ENCODE measurements around the gene SYNE1.
"Not testable (repeated sequence)": the region's sequence is repeated elsewhere in the genome, so short reads cannot be mapped to it uniquely, and the experiment has no call there.

Gene SYNE1

GRCh38 chr6:152631376-152631775 is 5.8 kb downstream of the SYNE1 start:
- DNase-seq (ENCODE audit: low read depth in 2 of 2, low spot score in 1 of 2): no peak

- no peak for DNase-seq (ENCODE audit: low read depth in 2 of 2, low spot score in 1 of 2)
These were observed 6.3 kb downstream of the SYNE1 start for GRCh38 chr6:152630832-152631231.

- DNase-seq (ENCODE audit: low read depth in 2 of 2, low spot score in 1 of 2): no peak
These were observed 11.9 kb downstream of the SYNE1 start for GRCh38 chr6:152625213-152625612.

GRCh38 chr6:152614776-152615175 is 22.4 kb downstream of the SYNE1 start:
- DNase-seq (ENCODE audit: low read depth in 2 of 2, low spot score in 1 of 2): not testable (repeated sequence)

- no peak for DNase-seq (ENCODE audit: low read depth in 2 of 2, low spot score in 1 of 2)
These were observed 28.0 kb downstream of the SYNE1 start for GRCh38 chr6:152609125-152609670.

GRCh38 chr6:152605941-152606340 is 31.2 kb downstream of the SYNE1 start:
- no peak for DNase-seq (ENCODE audit: low read depth in 2 of 2, low spot score in 1 of 2)

GRCh38 chr6:152605342-152605741 is 31.8 kb downstream of the SYNE1 start:
- DNase-seq (ENCODE audit: low read depth in 2 of 2, low spot score in 1 of 2): no peak

- DNase-seq (ENCODE audit: low read depth in 2 of 2, low spot score in 1 of 2): no peak
These were observed 33.3 kb downstream of the SYNE1 start for GRCh38 chr6:152603911-152604310.

GRCh38 chr6:152600022-152600421 is 37.1 kb downstream of the SYNE1 start:
- no peak for DNase-seq (ENCODE audit: low read depth in 2 of 2, low spot score in 1 of 2)

- no peak for DNase-seq (ENCODE audit: low read depth in 2 of 2, low spot score in 1 of 2)
These were observed 38.1 kb downstream of the SYNE1 start for GRCh38 chr6:152598901-152599537.

GRCh38 chr6:152598421-152598820 is 38.7 kb downstream of the SYNE1 start:
- no peak for DNase-seq (ENCODE audit: low read depth in 2 of 2, low spot score in 1 of 2)

GRCh38 chr6:152596726-152597125 is 40.4 kb downstream of the SYNE1 start:
- no peak for DNase-seq (ENCODE audit: low read depth in 2 of 2, low spot score in 1 of 2)

GRCh38 chr6:152595499-152595898 is 41.7 kb downstream of the SYNE1 start:
- DNase-seq (ENCODE audit: low read depth in 2 of 2, low spot score in 1 of 2): no peak

- no peak for DNase-seq (ENCODE audit: low read depth in 2 of 2, low spot score in 1 of 2)
These were observed 42.5 kb downstream of the SYNE1 start for GRCh38 chr6:152594701-152595100.

- DNase-seq (ENCODE audit: low read depth in 2 of 2, low spot score in 1 of 2): no peak
These were observed 48.7 kb downstream of the SYNE1 start for GRCh38 chr6:152588456-152588855.

GRCh38 chr6:152587473-152587872 is 49.7 kb downstream of the SYNE1 start:
- no peak for DNase-seq (ENCODE audit: low read depth in 2 of 2, low spot score in 1 of 2)

- DNase-seq (ENCODE audit: low read depth in 2 of 2, low spot score in 1 of 2): no peak
These were observed 51.9 kb downstream of the SYNE1 start for GRCh38 chr6:152585236-152585635.

GRCh38 chr6:152583888-152584287 is 53.3 kb downstream of the SYNE1 start:
- no peak for DNase-seq (ENCODE audit: low read depth in 2 of 2, low spot score in 1 of 2)

GRCh38 chr6:152576525-152576924 is 60.6 kb downstream of the SYNE1 start:
- no peak for DNase-seq (ENCODE audit: low read depth in 2 of 2, low spot score in 1 of 2)

GRCh38 chr6:152575621-152576150 is 61.5 kb downstream of the SYNE1 start:
- no peak for DNase-seq (ENCODE audit: low read depth in 2 of 2, low spot score in 1 of 2)

GRCh38 chr6:152575161-152575560 is 62.0 kb downstream of the SYNE1 start:
- DNase-seq (ENCODE audit: low read depth in 2 of 2, low spot score in 1 of 2): no peak

- DNase-seq (ENCODE audit: low read depth in 2 of 2, low spot score in 1 of 2): no peak
These were observed 63.4 kb downstream of the SYNE1 start for GRCh38 chr6:152573762-152574161.

Data from stimulated activated CD8-positive, alpha-beta memory T cell treated with anti-CD3 and anti-CD28 coated beads, Interleukin-4, amount 100 ng/mL, for 4 hours (primary cell).